ENCODE results near the gene SOCS6.

The SOCS6 gene

DNA sequence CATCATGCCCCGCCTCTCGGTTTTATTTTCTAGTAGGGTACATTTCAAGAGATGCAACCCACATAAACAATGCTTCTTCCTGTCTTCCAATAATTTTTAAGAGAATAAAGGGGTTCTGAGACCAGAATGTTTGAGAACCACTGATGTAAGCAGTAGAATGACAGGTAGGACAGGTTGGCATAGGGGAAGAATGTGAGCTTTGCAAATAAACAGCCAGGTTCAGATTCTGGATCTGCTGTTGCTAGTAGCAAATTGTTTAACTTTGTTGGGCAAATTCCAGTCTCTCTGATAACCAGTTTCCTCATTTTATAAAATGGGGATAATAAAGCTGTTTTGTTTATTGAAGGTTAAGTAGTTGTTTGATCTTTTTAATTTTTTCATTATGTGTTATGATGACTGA lies 32.8 kb downstream of the SOCS6 start:
- no peak for DNase-seq (ENCODE audit: low read depth)
- TF ChIP-seq, protein P1, sequence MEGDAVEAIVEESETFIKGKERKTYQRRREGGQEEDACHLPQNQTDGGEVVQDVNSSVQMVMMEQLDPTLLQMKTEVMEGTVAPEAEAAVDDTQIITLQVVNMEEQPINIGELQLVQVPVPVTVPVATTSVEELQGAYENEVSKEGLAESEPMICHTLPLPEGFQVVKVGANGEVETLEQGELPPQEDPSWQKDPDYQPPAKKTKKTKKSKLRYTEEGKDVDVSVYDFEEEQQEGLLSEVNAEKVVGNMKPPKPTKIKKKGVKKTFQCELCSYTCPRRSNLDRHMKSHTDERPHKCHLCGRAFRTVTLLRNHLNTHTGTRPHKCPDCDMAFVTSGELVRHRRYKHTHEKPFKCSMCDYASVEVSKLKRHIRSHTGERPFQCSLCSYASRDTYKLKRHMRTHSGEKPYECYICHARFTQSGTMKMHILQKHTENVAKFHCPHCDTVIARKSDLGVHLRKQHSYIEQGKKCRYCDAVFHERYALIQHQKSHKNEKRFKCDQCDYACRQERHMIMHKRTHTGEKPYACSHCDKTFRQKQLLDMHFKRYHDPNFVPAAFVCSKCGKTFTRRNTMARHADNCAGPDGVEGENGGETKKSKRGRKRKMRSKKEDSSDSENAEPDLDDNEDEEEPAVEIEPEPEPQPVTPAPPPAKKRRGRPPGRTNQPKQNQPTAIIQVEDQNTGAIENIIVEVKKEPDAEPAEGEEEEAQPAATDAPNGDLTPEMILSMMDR (IDR thresholded peaks at IDR 0.05; ENCODE audit: low read depth, low read length, missing control alignments), result no peak
- in situ Hi-C loops (cut with HindIII; ENCODE audit: low sequenced_read_pairs), result no loop called here
- H3K4me3 ChIP-seq (ENCODE audit: low read depth, low read length), result no peak overlapping the region

DNA sequence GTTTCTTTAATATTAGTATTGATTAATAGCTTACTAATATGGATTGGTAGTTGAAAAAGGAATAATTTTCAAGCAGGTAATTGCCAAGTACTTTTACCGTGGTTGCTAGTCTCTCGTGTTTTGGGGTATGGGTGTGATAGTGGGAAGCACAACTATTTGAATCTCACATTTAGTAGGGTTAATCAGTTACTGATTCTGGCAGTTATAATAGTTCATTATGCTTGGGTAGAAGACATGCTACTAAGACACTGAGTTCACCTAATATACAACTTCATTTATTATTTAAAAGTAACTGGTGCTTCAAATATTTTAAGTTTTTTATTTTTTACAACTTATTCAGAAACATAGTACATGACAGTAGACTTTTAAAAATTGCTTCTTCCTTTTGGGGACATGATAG lies 33.5 kb downstream of the SOCS6 start:
- DNase-seq (ENCODE audit: low read depth), result no peak
- TF ChIP-seq, protein P1 (IDR thresholded peaks at IDR 0.05; ENCODE audit: low read depth, low read length, missing control alignments), result no peak
- H3K4me3 ChIP-seq (ENCODE audit: low read depth, low read length), result no peak overlapping the region
- in situ Hi-C loops (cut with HindIII; ENCODE audit: low sequenced_read_pairs), result no loop called here

DNA sequence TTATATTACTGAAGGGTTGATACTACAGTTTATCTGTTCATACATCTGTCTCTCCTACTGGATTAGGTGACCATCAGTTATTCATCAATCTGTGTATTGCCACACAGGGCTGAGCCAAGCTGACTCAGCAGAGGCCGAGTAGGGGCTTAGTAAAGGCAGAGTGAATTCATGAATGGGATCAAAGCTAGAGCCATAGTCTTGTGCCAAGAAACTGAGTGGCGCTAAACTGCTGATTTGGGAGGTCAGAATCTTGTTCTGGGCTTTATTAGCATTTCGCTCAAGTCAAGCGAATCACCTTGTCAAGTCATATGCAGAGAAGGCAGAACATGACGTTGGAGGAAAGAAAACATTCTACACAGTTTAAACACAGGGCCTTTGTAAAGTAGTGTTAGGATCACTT lies 34.1 kb downstream of the SOCS6 start:
- DNase-seq (ENCODE audit: low read depth), result peak; percentile 48
- TF ChIP-seq, protein P1 (IDR thresholded peaks at IDR 0.05; ENCODE audit: low read depth, low read length, missing control alignments), result no peak
- no peak overlapping the region for H3K4me3 ChIP-seq (ENCODE audit: low read depth, low read length)
- in situ Hi-C loops (cut with HindIII; ENCODE audit: low sequenced_read_pairs), result no loop called here

DNA sequence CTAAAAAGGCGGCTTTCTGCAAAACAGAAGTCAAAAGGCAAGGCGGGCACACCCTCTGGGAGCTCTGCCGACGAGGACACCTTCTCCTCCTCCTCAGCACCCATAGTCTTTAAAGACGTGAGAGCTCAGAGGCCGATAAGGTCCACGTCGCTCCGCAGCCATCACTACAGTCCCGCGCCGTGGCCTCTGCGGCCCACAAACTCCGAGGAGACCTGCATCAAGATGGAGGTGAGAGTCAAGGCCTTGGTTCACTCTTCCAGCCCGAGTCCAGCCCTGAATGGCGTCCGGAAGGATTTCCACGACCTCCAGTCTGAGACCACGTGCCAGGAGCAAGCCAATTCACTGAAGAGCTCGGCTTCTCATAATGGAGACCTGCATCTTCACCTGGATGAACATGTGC lies 36.1 kb downstream of the SOCS6 start:
- in situ Hi-C loops (cut with HindIII; ENCODE audit: low sequenced_read_pairs), result no loop called here
- no peak overlapping the region for H3K4me3 ChIP-seq (ENCODE audit: low read depth, low read length)
- TF ChIP-seq, protein P1 (IDR thresholded peaks at IDR 0.05; ENCODE audit: low read depth, low read length, missing control alignments), result no peak
- DNase-seq (ENCODE audit: low read depth), result no peak

DNA sequence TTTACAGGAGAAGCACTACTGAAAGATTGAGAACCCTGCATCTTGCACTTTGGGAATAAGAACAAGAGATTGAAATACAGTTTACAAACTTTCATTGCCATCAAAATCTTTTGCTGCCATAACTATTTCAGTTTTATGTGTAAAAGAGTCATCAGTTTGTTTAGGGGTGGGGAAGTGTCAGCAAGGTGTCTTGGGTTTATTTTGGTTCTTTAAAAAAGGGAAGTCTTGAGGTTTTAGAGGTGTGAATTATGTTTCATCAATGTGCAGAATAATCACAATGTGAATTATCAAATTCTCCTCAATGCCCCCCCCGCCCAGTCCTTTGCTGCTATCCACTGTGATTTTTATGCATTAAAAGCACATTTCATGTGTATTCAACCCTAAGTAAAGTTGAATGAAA lies 37.4 kb downstream of the SOCS6 start:
- TF ChIP-seq, protein P1 (IDR thresholded peaks at IDR 0.05; ENCODE audit: low read depth, low read length, missing control alignments), result no peak
- in situ Hi-C loops (cut with HindIII; ENCODE audit: low sequenced_read_pairs), result no loop called here
- no peak overlapping the region for H3K4me3 ChIP-seq (ENCODE audit: low read depth, low read length)
- no peak for DNase-seq (ENCODE audit: low read depth)

DNA sequence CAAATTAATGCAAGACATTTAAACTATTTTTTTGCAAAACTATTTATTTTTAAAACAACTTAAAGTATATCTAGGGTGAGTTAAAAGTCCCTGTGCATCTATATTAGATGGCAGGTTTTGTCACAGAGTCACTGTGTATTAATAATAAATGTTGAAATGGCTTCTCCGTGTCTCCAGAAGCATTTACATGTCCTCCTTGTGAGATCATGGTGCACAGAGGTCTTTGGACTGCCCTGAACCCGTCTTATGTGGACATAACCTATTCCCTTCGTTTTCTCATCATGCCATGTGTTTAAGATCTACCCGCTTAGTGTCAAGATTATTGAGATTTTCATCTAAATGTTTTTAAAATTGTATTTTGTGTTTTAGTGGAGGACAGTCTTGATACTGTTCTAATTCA lies 39.3 kb downstream of the SOCS6 start:
- DNase-seq (ENCODE audit: low read depth), result no peak
- TF ChIP-seq, protein P1 (IDR thresholded peaks at IDR 0.05; ENCODE audit: low read depth, low read length, missing control alignments), result no peak
- H3K4me3 ChIP-seq (ENCODE audit: low read depth, low read length), result no peak overlapping the region
- in situ Hi-C loops (cut with HindIII; ENCODE audit: low sequenced_read_pairs), result no loop called here

DNA sequence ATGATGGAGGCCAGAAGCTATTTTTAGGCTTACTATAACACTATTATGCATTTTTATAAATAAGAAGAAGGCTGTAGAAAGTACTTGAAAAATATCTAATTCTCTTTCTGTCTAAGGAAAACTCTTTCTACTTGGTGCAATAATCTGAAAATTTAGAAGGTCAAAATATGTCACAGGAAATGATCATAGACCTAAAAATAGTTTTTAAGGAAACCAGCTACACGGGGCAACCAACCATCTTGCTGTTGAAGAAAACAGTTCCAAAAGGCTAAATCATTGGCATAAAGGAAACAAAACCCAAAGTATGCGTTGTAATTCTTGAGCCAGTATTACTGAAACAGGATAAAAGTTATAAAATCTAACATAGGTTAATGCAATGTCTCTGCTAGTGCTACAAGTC lies 40.2 kb downstream of the SOCS6 start:
- no peak overlapping the region for H3K4me3 ChIP-seq (ENCODE audit: low read depth, low read length)
- DNase-seq (ENCODE audit: low read depth), result no peak
- in situ Hi-C loops (cut with HindIII; ENCODE audit: low sequenced_read_pairs), result no loop called here
- TF ChIP-seq, protein P1 (IDR thresholded peaks at IDR 0.05; ENCODE audit: low read depth, low read length, missing control alignments), result no peak

Data from astrocyte of the cerebellum (primary cell).